Measurements from ENCODE around the gene KRT40.

- TF ChIP-seq EZH2 (IDR thresholded peaks at IDR 0.05; ENCODE audit: borderline replicate concordance, low read length) (no peak), CTCF (conservative IDR thresholded peaks at IDR 0.05 in 1 of 2, IDR thresholded peaks at IDR 0.05 in 1 of 2; ENCODE audit: extremely low read depth in 1 of 2, insufficient read depth in 1 of 2, low read depth in 1 of 2, low read length in 2 of 2) (no peak)
These were observed 40.6 kb upstream of the KRT40 start for GRCh38 chr17:41024697-41025096.

All from mammary epithelial cell (primary cell).